HEK293 (cell line): ENCODE results near the gene AGMAT.

Experiments used
- GFI1B ChIP-seq: fragments of 450-650 bp; formaldehyde crosslinking; IDR thresholded peaks from 2 replicates; pipeline ENCODE4 v1.5.1; 2016; ENCODE audit warnings: missing biosample characterization, missing genetic modification characterization
- HOXA7 ChIP-seq: sonication (generic); formaldehyde crosslinking; IDR thresholded peaks from 2 replicates; pipeline ENCODE4 v1.8.1; 2022; ENCODE audit warnings: missing genetic modification reagents, borderline replicate concordance
- MZF1 ChIP-seq: fragments of 450-650 bp; formaldehyde crosslinking; IDR thresholded peaks from 2 replicates; pipeline ENCODE4 v1.5.1; 2017; ENCODE audit warnings: missing biosample characterization, missing genetic modification characterization, borderline replicate concordance
- OSR2 ChIP-seq: fragments of 450-650 bp; formaldehyde crosslinking; IDR thresholded peaks from 2 replicates; pipeline ENCODE4 v1.5.1; 2016; ENCODE audit warnings: missing biosample characterization, missing genetic modification characterization
- RBAK ChIP-seq: fragments of 450-650 bp; formaldehyde crosslinking; IDR thresholded peaks from 2 replicates; pipeline ENCODE4 v1.5.1; 2016; ENCODE audit warnings: missing biosample characterization, missing genetic modification characterization
- REST ChIP-seq: fragments of 450-650 bp; formaldehyde crosslinking; IDR thresholded peaks from 2 replicates; pipeline ENCODE4 v1.5.1; 2016; ENCODE audit warnings: missing biosample characterization, missing genetic modification characterization
- SALL2 ChIP-seq: fragments of 450-650 bp; formaldehyde crosslinking; IDR thresholded peaks from 2 replicates; pipeline ENCODE4 v1.5.0; 2017; ENCODE audit warnings: missing biosample characterization, mild to moderate bottlenecking, missing genetic modification characterization, borderline replicate concordance
- SCRT1 ChIP-seq: fragments of 450-650 bp; formaldehyde crosslinking; IDR thresholded peaks from 2 replicates; pipeline ENCODE4 v1.5.1; 2016; ENCODE audit warnings: missing biosample characterization, missing genetic modification characterization, borderline replicate concordance
- ZBTB17 ChIP-seq: fragments of 450-650 bp; formaldehyde crosslinking; IDR thresholded peaks from 2 replicates; pipeline ENCODE4 v1.5.1; 2016; ENCODE audit warnings: missing biosample characterization, missing genetic modification characterization
- ZBTB8A ChIP-seq: fragments of 450-650 bp; formaldehyde crosslinking; IDR thresholded peaks from 2 replicates; pipeline ENCODE4 v1.5.1; 2016; ENCODE audit warnings: missing biosample characterization, missing genetic modification characterization
- ZFP37 ChIP-seq: fragments of 450-650 bp; formaldehyde crosslinking; IDR thresholded peaks from 2 replicates; pipeline ENCODE4 v1.5.1; 2016; ENCODE audit warnings: missing biosample characterization, missing genetic modification characterization
- ZNF121 ChIP-seq: fragments of 450-650 bp; formaldehyde crosslinking; IDR thresholded peaks from 2 replicates; pipeline ENCODE4 v1.5.1; 2016; ENCODE audit warnings: missing biosample characterization, missing genetic modification characterization
- ZNF146 ChIP-seq: fragments of 450-650 bp; formaldehyde crosslinking; IDR thresholded peaks from 2 replicates; pipeline ENCODE4 v1.5.1; 2016; ENCODE audit warnings: missing biosample characterization, missing genetic modification characterization
- ZNF2 ChIP-seq: fragments of 450-650 bp; formaldehyde crosslinking; IDR thresholded peaks from 2 replicates; pipeline ENCODE4 v1.5.1; 2016; ENCODE audit warnings: missing biosample characterization, missing genetic modification characterization
- ZNF24 ChIP-seq: fragments of 450-650 bp; formaldehyde crosslinking; IDR thresholded peaks from 2 replicates; pipeline ENCODE4 v1.5.1; 2016; ENCODE audit warnings: missing biosample characterization, missing genetic modification characterization
- ZNF366 ChIP-seq: fragments of 450-650 bp; formaldehyde crosslinking; conservative IDR thresholded peaks from 2 replicates; pipeline ENCODE4 v1.5.1; 2016; ENCODE audit warnings: missing biosample characterization, missing genetic modification characterization
- ZNF404 ChIP-seq: fragments of 450-650 bp; formaldehyde crosslinking; IDR thresholded peaks from 2 replicates; pipeline ENCODE4 v1.5.1; 2017; ENCODE audit warnings: missing biosample characterization, missing genetic modification characterization
- ZNF426 ChIP-seq: fragments of 450-650 bp; formaldehyde crosslinking; IDR thresholded peaks from 2 replicates; pipeline ENCODE4 v1.5.1; 2017; ENCODE audit warnings: missing biosample characterization, missing genetic modification characterization, mild to moderate bottlenecking, inconsistent platforms, moderate library complexity
- ZNF501 ChIP-seq: fragments of 450-650 bp; formaldehyde crosslinking; IDR thresholded peaks from 2 replicates; pipeline ENCODE4 v1.5.1; 2016; ENCODE audit warnings: missing biosample characterization, missing genetic modification characterization
- ZNF555 ChIP-seq: fragments of 450-650 bp; formaldehyde crosslinking; conservative IDR thresholded peaks from 2 replicates; pipeline ENCODE4 v1.5.1; 2017; ENCODE audit warnings: missing biosample characterization, mild to moderate bottlenecking, missing genetic modification characterization, inconsistent platforms
- ZNF621 ChIP-seq: fragments of 450-650 bp; formaldehyde crosslinking; IDR thresholded peaks from 2 replicates; pipeline ENCODE4 v1.5.1; 2017; ENCODE audit warnings: missing biosample characterization, missing genetic modification characterization
- ZNF654 ChIP-seq: fragments of 450-650 bp; formaldehyde crosslinking; IDR thresholded peaks from 2 replicates; pipeline ENCODE4 v1.5.1; 2016; ENCODE audit warnings: low read depth, missing biosample characterization, missing genetic modification characterization
- ZNF658 ChIP-seq: fragments of 450-650 bp; formaldehyde crosslinking; IDR thresholded peaks from 2 replicates; pipeline ENCODE4; 2016; ENCODE audit warnings: missing biosample characterization, missing genetic modification characterization
- ZNF664 ChIP-seq: fragments of 450-650 bp; formaldehyde crosslinking; IDR thresholded peaks from 2 replicates; pipeline ENCODE4 v1.5.1; 2016; ENCODE audit warnings: missing biosample characterization, missing genetic modification characterization
- ZNF768 ChIP-seq: fragments of 450-650 bp; formaldehyde crosslinking; IDR thresholded peaks from 2 replicates; pipeline ENCODE4 v1.5.1; 2018; ENCODE audit warnings: missing biosample characterization, mild to moderate bottlenecking, missing genetic modification characterization
- ZNF785 ChIP-seq: fragments of 450-650 bp; formaldehyde crosslinking; IDR thresholded peaks from 2 replicates; pipeline ENCODE4 v1.5.1; 2016; ENCODE audit warnings: missing biosample characterization, missing genetic modification characterization
- ZNF791 ChIP-seq: fragments of 450-650 bp; formaldehyde crosslinking; IDR thresholded peaks from 2 replicates; pipeline ENCODE4 v1.5.1; 2016; ENCODE audit warnings: missing biosample characterization, missing genetic modification characterization
- ZNF792 ChIP-seq: fragments of 450-650 bp; formaldehyde crosslinking; IDR thresholded peaks from 2 replicates; pipeline ENCODE4 v1.5.1; 2016; ENCODE audit warnings: missing biosample characterization, missing genetic modification characterization
- ZNF830 ChIP-seq: fragments of 450-650 bp; IDR thresholded peaks from 2 replicates; pipeline ENCODE4 v1.5.0; 2018; ENCODE audit warnings: missing biosample characterization, missing genetic modification characterization, low read depth, mild to moderate bottlenecking, moderate library complexity
- ZSCAN23 ChIP-seq: fragments of 450-650 bp; formaldehyde crosslinking; IDR thresholded peaks from 2 replicates; pipeline ENCODE4 v1.5.1; 2016; ENCODE audit warnings: missing biosample characterization, missing genetic modification characterization
- TF ChIP-seq, protein P1 (sequence below): fragments of 450-650 bp; formaldehyde crosslinking; IDR thresholded peaks from 2 replicates; pipeline ENCODE4 v1.5.1; 2016; ENCODE audit warnings: missing biosample characterization, missing genetic modification characterization, borderline replicate concordance
- TF ChIP-seq, protein P2 (sequence below): sonication (generic); formaldehyde crosslinking; IDR thresholded peaks from 2 replicates; pipeline ENCODE4 v1.8.1; 2022; ENCODE audit warnings: mild to moderate bottlenecking, moderate library complexity, missing genetic modification reagents
- TF ChIP-seq, protein P3 (sequence below): fragments of 450-650 bp; formaldehyde crosslinking; IDR thresholded peaks from 2 replicates; pipeline ENCODE4 v1.5.1; 2016; ENCODE audit warnings: missing biosample characterization, missing genetic modification characterization

AGMAT gene

GRCh38 chr1:15575549-15576150, 9.2 kb downstream of the AGMAT start (continued):
- peak; percentile 64; the same call in 1 of the 2 replicates for TF ChIP-seq REST (tag by site-specific recombination)
- no peak for TF ChIP-seq ZNF785 (tag by site-specific recombination)
- peak; percentile 77 for TF ChIP-seq ZBTB8A (tag by site-specific recombination)
- TF ChIP-seq SALL2: no peak
- TF ChIP-seq HOXA7 (CRISPR knock-in tag): no peak
- TF ChIP-seq ZNF366 (tag by site-specific recombination): no peak
- peak; percentile 52; the same call in 1 of the 2 replicates for TF ChIP-seq GFI1B (tag by site-specific recombination)
- TF ChIP-seq, protein P1, sequence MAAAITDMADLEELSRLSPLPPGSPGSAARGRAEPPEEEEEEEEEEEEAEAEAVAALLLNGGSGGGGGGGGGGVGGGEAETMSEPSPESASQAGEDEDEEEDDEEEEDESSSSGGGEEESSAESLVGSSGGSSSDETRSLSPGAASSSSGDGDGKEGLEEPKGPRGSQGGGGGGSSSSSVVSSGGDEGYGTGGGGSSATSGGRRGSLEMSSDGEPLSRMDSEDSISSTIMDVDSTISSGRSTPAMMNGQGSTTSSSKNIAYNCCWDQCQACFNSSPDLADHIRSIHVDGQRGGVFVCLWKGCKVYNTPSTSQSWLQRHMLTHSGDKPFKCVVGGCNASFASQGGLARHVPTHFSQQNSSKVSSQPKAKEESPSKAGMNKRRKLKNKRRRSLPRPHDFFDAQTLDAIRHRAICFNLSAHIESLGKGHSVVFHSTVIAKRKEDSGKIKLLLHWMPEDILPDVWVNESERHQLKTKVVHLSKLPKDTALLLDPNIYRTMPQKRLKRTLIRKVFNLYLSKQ (tag by site-specific recombination): peak; percentile 55; the same call in 1 of the 2 replicates
- no peak for TF ChIP-seq SCRT1 (tag by site-specific recombination)
- peak; percentile 75; the same call in 1 of the 2 replicates for TF ChIP-seq ZNF404 (tag by site-specific recombination)
- TF ChIP-seq ZNF658 (tag by site-specific recombination): no peak
- TF ChIP-seq ZNF768: no peak
- TF ChIP-seq ZNF24 (tag by site-specific recombination): no peak
- peak; percentile 94 for TF ChIP-seq ZNF426 (tag by site-specific recombination)
- TF ChIP-seq OSR2 (tag by site-specific recombination): no peak
- TF ChIP-seq, protein P2, sequence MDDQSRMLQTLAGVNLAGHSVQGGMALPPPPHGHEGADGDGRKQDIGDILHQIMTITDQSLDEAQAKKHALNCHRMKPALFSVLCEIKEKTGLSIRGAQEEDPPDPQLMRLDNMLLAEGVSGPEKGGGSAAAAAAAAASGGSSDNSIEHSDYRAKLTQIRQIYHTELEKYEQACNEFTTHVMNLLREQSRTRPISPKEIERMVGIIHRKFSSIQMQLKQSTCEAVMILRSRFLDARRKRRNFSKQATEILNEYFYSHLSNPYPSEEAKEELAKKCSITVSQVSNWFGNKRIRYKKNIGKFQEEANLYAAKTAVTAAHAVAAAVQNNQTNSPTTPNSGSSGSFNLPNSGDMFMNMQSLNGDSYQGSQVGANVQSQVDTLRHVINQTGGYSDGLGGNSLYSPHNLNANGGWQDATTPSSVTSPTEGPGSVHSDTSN (CRISPR knock-in tag): no peak
- TF ChIP-seq, protein P3, sequence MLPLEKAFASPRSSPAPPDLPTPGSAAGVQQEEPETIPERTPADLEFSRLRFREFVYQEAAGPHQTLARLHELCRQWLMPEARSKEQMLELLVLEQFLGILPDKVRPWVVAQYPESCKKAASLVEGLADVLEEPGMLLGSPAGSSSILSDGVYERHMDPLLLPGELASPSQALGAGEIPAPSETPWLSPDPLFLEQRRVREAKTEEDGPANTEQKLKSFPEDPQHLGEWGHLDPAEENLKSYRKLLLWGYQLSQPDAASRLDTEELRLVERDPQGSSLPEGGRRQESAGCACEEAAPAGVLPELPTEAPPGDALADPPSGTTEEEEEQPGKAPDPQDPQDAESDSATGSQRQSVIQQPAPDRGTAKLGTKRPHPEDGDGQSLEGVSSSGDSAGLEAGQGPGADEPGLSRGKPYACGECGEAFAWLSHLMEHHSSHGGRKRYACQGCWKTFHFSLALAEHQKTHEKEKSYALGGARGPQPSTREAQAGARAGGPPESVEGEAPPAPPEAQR (tag by site-specific recombination): no peak
- TF ChIP-seq ZNF501 (tag by site-specific recombination): 0 out of 2 replicates have a peak, but pooled peaks have one; percentile 46
- peak; percentile 54; the same call in 1 of the 2 replicates for TF ChIP-seq ZNF121
- no peak for TF ChIP-seq ZNF792 (tag by site-specific recombination)
- no peak for TF ChIP-seq ZSCAN23 (tag by site-specific recombination)
- no peak for TF ChIP-seq ZNF830 (tag by site-specific recombination)
- TF ChIP-seq ZNF664: peak; percentile 84
- TF ChIP-seq MZF1 (tag by site-specific recombination): no peak; the same call in 1 of the 2 replicates
- TF ChIP-seq ZFP37: 0 out of 2 replicates have a peak, but pooled peaks have one; percentile 63
- TF ChIP-seq RBAK (tag by site-specific recombination): no peak
- TF ChIP-seq ZNF146 (tag by site-specific recombination): no peak
- TF ChIP-seq ZBTB17 (tag by site-specific recombination): no peak
- TF ChIP-seq ZNF791 (tag by site-specific recombination): peak; percentile 68
- TF ChIP-seq ZNF654: peak; percentile 38; the same call in 1 of the 2 replicates
- TF ChIP-seq ZNF621 (tag by site-specific recombination): no peak
- TF ChIP-seq ZNF2 (tag by site-specific recombination): no peak
- TF ChIP-seq ZNF555 (tag by site-specific recombination): peak; percentile 89
